Esophagus muscularis mucosa (tissue), 4 donors: Measurements from ENCODE around the gene KIRREL3.

Experiments
- CTCF ChIP-seq, 3 experiments: fragments of 200-600 bp in 2 of 3; fragments of 450-650 bp in 1 of 3; sonication (generic) in 2 of 3; IDR thresholded peaks; one replicate each; pipeline ENCODE4 v1.5.1; 2017 to 2019; ENCODE audit warnings: antibody characterized with exemption in 3 of 3, mild to moderate bottlenecking in 2 of 3, moderate library complexity in 1 of 3
- EP300 ChIP-seq: sonication (generic); formaldehyde crosslinking; IDR thresholded peaks from one replicate; pipeline ENCODE4 v1.6.1; 2017; ENCODE audit warnings: antibody characterized with exemption
- POLR2A ChIP-seq: fragments of 450-650 bp; IDR thresholded peaks from one replicate; pipeline ENCODE4 v1.6.1; 2017; ENCODE audit warnings: antibody characterized with exemption, moderate library complexity, mild to moderate bottlenecking, low read depth
- POLR2AphosphoS5 ChIP-seq, 2 donors: sonication (generic); formaldehyde crosslinking; IDR thresholded peaks; one replicate each; pipeline ENCODE4 v1.6.1; 2017; ENCODE audit warnings: antibody characterized with exemption in 2 of 2

DNA sequence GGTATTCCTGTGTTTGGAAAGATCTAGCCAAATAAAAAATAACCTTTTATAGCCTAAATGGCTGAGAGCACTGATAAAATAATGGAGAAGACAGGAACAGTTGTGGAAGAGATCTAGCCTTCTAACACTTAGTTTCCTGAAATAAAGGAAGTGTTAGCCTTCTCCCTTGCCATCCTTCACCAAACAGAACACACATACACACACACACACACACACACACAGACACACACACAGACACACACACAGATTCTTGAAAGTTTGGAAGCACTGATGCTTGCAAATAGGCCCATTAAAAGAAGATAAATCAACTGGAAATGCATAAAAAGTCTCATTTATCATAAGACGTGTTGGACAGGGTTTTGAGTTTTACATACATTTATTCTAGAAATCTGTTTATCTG lies 37.5 kb downstream of the KIRREL3 start:
- no peak for TF ChIP-seq CTCF (IDR thresholded peaks at IDR 0.05)
- TF ChIP-seq POLR2AphosphoS5 (IDR thresholded peaks at IDR 0.05) = no peak
- no peak for TF ChIP-seq EP300
- no peak for TF ChIP-seq POLR2A
